ENCODE data around the gene CDC16.
"Not testable (repeated sequence)": the region's sequence is repeated elsewhere in the genome, so short reads cannot be mapped to it uniquely, and the experiment has no call there.

The CDC16 gene, protein sequence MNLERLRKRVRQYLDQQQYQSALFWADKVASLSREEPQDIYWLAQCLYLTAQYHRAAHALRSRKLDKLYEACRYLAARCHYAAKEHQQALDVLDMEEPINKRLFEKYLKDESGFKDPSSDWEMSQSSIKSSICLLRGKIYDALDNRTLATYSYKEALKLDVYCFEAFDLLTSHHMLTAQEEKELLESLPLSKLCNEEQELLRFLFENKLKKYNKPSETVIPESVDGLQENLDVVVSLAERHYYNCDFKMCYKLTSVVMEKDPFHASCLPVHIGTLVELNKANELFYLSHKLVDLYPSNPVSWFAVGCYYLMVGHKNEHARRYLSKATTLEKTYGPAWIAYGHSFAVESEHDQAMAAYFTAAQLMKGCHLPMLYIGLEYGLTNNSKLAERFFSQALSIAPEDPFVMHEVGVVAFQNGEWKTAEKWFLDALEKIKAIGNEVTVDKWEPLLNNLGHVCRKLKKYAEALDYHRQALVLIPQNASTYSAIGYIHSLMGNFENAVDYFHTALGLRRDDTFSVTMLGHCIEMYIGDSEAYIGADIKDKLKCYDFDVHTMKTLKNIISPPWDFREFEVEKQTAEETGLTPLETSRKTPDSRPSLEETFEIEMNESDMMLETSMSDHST

DNA sequence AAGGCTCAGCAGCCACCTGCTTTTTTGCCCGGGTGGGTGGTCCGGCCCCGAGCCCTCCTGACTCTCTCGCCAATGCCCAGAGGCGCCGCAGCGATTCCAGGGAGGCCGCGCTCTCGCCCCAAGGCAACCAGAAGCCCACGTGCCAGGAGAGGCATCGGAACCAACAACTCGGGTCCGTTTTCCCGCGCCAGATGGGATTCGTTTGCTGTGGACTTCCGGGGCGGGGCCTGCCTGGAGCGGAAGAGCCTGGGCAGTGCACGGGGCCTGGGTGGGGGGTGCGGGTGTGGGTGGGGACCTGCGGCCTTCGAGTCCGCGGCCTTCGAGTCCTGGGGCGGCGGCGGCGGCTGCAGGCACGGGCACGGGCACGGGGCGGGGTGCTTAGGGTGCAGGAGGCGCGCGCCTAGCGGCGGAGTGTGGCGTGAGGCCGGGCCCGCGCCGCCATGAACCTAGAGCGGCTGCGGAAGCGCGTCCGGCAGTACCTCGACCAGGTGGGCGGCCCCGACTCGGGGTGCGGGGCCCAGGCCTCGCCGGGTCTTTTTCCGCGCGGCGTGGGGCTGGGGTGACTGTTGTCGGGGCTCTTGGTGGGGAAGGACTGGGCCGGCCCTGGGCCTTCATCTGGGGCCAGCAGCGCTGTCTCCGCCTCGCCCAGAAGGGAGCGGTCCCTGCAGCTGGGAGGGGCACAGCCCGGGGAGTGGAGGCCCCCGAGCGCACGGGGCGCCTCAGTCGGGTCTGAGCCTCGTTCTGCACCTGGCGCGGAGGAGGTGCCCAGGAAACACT lies at the start of gene CDC16:
TSS of gene CDC16 (plus strand) at position 253 of the 777 bp plus-strand sequence. CDS start at position 441, 188 bp downstream.
- DNase-seq (ENCODE audit: low read depth in 1 of 2, low spot score in 1 of 2): peak; percentile 61 to 86

DNA sequence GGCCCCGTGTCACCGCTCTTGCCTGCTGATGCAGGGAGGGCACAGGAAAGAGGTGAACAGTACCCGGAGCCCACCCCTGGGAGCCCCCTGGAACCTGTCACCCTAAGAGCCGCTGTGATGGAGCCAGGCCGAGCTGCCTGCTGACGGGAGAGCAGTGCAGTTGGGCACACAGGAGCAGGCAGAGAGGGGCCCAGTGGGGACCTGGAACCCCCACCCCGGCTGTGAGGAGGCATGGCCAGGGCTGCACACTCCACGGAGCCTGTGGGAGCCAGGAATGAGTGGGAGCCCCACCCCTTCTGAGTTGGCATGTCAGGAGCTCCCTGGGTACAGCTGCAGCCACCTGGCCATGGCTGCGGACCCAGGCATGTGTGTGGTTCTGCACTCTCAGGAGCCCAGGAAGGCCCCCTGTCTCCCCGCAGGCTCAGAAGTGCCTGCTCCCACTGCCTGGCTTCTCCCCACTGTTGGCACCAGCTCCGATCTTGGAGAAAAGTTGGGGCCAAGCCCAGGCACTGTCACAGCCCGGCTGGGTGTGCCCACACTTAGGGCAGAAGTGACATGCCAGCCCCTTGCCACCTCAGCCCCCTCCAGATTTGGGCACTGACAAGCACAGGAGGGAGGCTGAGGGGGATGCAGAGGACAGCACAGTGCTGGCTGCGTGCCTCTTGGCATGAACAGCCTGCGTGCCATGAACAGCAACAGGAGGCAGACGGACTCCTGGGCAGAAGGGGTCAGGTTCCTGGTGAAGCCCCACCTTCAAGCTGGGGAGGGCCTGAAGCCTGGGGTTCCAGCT lies 49.3 kb upstream of the CDC16 start:
- DNase-seq (ENCODE audit: low read depth in 1 of 2, low spot score in 1 of 2): no peak

DNA sequence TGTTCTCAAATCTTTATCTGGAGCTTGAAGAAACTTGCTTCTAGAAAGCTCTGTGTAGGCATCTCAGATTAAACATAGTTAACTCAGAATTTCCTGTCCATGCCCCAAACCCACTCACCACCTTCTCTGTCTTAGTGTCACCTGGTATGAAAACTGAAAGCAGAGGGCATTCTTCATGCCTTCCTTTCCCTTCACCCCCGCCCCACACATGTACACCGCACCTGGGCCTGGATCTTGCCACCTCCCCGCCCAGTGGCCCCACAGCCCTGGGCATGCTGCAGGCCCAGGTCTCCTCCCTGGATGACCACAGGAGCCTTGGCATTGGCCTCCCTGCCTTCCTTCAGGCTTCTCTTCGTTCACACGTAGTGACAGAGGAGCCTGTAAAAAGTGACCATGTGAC lies 39.8 kb upstream of the CDC16 start:
- DNase-seq (ENCODE audit: low read depth in 1 of 2, low spot score in 1 of 2): no peak

DNA sequence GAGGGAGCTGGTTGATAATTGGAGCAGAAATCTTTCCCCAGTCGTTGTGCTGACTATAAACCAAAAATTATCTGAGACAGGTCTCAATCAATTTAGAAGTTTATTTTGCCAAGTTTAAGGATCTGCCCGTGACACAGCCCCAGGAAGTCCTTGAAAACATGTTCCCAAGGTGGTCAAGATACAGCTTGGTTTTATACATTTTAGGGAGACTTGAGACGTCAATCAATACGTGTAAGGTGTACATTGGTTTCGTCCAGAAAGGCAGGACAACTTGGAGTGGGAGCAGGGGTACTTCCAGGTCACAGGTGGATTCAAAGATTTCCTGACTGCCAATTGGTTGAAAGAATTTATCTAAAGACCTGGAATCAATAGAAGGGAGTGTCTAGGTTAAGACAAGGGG lies 38.1 kb upstream of the CDC16 start:
- no peak for DNase-seq (ENCODE audit: low read depth in 1 of 2, low spot score in 1 of 2)

DNA sequence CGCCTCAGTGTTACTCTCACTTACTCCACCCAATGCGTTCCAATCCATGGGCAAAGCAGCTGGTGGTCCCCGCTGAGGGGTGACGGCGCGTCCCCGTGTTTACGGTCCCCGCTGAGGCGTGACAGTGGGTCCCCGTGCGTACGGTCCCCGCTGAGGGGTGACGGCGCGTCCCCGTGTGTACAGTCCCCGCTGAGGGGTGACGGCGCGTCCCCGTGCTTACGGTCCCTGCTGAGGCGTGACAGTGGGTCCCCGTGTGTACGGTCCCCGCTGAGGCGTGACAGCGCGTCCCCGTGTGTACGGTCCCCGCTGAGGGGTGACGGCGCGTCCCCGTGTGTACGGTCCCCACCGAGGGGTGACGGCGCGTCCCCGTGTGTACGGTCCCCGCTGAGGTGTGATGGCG lies 36.1 kb upstream of the CDC16 start:
- no peak for DNase-seq (ENCODE audit: low read depth in 1 of 2, low spot score in 1 of 2)

DNA sequence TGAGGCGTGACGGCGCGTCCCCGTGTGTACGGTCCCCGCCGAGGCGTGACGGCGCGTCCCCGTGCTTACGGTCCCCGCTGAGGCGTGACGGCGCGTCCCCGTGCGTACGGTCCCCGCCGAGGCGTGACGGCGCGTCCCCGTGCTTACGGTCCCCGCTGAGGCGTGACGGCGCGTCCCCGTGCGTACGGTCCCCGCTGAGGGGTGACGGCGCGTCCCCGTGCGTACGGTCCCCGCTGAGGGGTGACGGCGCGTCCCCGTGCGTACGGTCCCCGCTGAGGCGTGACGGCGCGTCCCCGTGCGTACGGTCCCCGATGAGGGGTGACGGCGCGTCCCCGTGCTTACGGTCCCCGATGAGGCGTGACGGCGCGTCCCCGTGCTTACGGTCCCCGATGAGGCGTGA lies 35.2 kb upstream of the CDC16 start:
- DNase-seq (ENCODE audit: low read depth in 1 of 2, low spot score in 1 of 2): not testable (repeated sequence)

DNA sequence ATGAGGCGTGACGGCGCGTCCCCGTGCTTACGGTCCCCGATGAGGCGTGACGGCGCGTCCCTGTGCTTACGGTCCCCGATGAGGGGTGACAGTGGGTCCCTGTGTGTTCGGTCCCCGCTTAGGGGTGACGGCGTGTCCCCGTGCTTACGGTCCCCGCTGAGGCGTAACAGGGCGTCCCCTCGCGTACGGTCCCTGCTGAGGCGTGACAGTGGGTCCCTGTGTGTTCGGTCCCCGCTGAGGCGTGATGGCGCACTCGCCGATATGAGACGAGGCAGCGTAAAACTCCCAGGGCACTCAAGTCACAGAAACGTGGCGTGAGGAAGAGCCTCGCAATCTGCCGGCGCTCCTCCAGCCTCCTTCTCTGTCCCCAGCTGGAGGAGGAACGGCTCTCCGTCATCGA lies 34.7 kb upstream of the CDC16 start:
- DNase-seq (ENCODE audit: low read depth in 1 of 2, low spot score in 1 of 2): no peak

DNA sequence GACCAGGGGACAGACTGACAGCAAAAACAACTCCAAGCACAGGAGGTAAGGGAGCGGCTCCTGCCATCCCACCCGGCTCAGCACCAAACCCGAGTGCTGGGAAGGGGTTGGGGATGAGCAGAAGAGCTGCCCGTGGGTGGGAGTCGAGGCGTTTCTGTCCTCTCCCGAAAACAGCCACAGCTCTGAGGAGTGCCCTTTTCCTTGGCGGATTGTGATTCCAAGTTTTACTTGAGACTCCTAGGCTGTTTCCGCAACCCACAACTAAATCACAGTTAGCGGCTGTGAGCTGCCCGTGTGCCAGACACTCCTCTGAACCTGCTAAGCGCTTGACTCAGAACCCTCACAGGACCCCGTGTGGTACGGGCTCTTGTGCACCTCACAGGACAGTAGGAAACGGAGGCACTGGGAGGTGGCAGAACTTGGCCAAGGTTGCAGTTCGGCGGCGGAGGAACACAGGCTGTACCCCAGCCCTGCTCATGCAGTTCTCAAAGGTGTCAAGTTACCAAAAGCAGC lies 34.2 kb upstream of the CDC16 start:
- no peak for DNase-seq (ENCODE audit: low read depth in 1 of 2, low spot score in 1 of 2)

DNA sequence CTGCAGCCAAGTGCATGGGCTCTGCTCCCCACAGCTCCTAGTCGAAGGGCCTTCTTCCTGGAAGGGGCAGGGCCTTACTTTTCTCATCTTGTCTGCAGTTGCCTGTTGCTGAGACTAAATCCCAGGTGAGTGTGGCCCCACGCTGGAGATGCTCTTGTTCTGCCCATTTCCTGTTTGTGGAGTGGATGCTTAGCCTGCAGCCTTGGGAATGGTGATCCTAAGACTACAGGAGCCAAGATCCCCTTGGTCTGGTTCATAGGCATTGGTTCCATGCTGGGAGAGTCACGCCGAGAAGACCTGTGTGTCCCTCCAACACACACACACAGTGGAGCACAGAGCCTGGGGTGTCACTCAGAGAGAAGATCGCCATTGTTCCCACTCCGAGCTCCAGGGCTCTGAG lies 32.1 kb upstream of the CDC16 start:
- no peak for DNase-seq (ENCODE audit: low read depth in 1 of 2, low spot score in 1 of 2)

DNA sequence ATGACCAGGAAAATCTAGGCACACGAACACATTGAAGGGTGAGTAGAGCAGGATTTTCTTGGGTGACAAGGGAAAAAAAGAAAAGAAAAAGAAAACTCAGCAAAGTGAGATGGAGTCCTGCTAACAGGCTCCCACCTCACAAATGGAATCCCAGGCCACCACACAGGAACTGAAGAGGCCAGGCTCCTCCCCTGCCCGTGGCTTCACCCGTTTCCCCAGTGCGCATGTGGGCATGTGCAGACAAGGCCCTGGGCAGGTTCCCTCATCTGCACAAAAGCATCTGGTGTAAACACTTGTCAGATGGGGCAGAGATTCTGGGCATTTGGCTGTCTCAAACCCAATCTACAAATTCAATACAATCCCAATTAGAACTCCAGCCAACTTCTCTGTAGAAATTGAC lies 31.2 kb upstream of the CDC16 start:
- DNase-seq (ENCODE audit: low read depth in 1 of 2, low spot score in 1 of 2): no peak

DNA sequence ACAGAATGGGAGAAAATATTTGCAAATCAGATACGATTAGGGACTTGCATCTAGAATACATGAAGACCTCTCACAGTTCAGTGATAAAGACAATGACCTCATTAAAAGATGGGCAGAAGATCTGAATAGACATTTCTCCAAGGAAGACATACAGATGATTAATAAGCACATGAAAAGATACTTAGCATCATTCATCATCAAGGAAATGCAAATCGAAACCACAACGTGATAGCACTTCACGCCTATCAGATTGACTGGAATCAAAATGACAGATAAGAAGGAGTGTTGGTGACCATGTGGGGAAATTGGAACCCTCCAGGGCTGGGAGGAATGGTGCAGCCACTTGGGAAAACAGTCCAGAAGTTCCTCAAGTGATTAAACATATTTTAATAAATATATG lies 29.8 kb upstream of the CDC16 start:
- no peak for DNase-seq (ENCODE audit: low read depth in 1 of 2, low spot score in 1 of 2)

DNA sequence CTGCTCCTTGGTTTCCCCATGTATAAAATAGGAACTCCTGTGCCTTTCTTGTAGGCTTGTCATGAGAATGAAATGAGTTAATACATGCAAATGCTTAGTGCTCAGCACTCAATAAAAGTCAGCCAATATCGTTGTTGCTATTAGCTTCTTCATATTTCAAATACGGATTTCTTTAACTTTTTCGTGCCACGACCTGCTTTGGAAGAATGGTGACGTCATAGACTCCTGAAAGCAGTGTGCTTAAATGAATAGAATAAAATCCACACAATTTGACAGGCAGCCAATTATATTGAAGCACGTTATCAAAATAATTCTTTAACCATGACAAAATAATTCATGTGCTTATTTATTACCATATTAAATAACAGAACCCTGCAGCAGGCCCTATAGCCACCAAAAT lies 26.6 kb upstream of the CDC16 start:
- no peak for DNase-seq (ENCODE audit: low read depth in 1 of 2, low spot score in 1 of 2)

DNA sequence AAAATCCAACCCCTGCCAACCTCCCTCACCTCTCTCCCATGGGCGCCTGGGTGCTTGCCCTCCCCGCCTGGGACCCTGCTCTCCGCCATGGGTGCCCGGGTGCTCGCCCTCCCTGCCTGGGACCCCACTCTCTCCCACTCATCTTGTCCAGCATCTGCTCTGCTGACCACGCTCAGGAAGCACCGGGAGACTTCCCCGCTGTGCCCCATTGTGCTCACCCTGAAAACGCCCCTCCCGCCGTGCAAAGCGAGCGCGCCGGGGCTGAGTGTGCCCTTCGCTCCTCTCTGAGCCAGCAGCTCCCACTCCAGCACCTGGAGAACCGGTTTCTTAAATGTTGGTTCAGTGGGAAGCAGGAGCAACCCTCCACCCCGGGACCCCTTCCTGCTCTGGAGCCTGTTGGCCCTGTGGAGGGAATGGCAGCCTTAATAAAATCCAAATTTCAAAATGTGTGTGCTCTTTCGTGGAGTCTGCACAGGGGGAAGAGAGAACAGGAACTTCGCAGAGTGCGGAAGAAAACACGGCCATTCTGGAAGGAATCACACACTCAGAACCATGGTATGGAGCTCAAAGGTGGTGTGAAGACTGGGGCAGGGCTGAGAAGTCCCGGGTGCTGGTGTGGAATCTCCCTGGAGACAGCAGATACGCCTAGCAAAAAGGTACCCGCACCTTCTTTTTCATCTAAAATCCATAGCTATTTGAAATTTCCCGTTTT lies 23.1 kb upstream of the CDC16 start:
- DNase-seq (ENCODE audit: low read depth in 1 of 2, low spot score in 1 of 2): no peak

DNA sequence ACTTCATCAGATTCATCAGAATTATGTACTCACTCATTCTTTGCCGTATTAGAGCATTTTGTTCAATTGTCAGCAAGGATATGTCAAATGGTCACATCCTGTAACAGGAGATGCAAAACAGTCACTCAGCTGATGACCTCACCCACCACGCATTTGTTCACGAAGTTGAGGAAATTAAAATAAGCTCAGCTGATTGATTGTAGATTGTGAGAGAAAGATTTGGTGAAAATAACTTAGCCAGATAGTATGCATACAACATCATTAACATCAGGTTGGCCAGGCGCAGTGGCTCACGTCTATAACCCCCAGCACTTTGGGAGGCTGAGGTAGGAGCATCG lies 22.6 kb upstream of the CDC16 start:
- no peak for DNase-seq (ENCODE audit: low read depth in 1 of 2, low spot score in 1 of 2)

DNA sequence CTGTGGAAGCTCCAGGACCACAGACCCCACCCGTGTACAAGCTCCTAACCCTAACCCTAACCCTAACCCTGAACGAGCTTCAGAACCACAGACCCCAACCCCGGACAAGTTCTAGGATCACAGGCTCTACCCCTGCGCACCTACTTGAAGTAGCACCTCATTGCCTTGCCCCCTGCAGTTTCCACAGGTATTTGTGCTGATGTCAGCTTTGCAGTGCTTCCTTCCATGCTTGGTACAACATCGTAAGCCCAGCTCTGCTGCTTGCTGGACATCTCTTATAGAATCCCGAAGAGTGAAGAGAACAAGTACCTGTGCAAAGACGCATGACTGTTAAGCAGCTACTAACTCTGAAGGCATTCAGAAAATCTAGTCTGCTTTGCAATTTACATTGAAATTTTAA lies 20.7 kb upstream of the CDC16 start:
- DNase-seq (ENCODE audit: low read depth in 1 of 2, low spot score in 1 of 2): no peak

DNA sequence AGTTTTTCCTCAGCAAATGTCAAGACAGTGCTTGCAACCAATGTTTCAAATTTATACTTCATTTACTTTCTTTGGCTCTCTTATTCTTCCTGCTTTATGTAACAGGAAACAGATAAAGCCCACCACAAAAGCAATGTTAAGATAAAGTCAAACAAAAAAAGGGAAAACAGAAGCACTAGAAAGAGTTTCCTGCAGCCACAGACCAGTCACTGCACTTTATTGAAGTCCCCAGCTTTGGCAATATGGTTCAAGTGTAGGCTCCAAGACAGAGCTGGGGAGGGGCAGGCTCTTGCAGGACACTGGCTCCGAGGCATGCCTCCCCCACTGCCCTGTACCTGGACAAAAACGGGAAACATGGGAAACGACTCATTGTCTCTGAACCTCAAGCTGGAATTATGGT lies 15.3 kb upstream of the CDC16 start:
- DNase-seq (ENCODE audit: low read depth in 1 of 2, low spot score in 1 of 2): no peak

DNA sequence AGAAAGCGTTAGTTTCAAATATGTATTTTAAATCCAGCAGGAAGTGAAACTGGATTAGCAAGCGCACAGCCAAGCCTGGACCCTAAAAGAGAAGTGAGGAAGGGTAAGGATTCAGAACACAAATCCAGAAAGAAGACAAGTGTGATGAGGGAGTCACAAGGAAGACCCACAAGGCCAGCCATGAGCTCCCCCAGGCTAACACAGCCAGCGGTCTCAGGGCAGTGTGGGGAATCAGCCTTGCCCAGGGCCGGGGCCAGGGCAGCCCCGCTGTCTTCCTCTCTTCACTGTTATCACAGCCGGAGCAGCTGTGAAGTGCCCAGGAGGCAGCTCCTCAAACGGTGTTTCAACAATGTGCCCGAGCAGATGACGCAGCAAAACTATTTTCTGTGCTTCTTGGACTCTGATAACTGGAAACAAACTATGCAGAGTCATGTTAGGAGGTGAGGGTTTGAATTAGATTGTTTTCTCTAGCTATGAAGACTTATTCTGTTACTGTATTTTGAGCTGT lies 12.2 kb upstream of the CDC16 start:
- DNase-seq (ENCODE audit: low read depth in 1 of 2, low spot score in 1 of 2): no peak

DNA sequence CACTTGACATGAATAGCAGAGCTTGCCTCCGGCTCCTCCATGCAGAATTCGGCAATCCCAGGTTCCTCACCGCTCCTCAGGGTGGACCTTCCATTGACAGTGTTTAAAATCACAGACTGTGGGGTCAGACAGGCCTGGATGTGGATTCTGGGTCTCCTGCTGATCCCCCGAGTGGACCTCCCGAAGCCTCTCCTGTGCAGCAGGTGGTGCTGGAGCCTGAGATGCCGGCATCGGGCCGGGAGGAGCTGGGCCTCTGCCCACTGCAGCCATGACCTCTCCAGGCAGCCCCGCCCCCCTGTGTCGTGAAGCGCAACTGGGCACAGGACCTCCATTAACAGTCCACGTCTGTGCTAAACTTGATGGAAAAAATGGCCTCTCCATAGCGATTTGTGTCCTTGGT lies 10.5 kb upstream of the CDC16 start:
- no peak for DNase-seq (ENCODE audit: low read depth in 1 of 2, low spot score in 1 of 2)

DNA sequence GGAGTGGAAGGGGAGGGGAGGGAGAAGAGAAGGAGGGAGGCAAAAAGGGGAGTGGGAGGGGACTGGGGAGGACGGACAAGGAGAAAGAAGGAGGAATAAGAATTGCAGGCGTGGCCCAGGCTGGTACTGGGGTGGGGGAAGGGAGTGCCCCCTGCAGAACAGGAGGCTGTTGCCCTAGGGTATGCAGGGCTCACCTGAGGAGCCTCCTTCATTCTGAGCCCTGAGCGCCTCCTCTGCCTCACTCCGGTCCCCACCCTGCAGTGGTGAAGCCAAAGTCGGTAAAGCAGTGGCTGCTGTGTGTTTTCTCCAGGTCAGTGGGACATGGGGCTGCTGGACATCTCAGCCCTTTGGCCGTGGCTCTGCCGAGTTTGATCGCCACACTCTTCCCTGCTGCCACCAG lies 9.1 kb upstream of the CDC16 start:
- DNase-seq (ENCODE audit: low read depth in 1 of 2, low spot score in 1 of 2): no peak

DNA sequence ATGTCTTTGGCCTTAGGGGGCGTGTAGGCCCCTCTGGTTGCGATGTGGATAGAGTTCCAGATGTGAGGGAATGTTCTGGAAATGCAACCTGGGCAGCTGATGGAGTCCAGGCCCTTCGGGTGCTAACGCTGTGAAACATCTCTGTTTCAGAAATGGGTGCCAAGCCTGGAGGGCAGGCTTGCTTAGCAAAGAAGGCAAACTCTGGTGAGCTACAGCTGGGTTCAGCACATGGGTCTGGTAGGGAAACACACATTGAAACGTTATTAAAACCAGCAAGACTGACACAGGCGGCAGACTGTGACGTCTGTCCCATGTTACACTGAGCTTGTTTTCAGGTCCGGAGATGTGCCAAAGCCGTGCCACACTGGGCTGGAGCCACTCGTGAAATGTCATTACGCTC lies 8.6 kb upstream of the CDC16 start:
- DNase-seq (ENCODE audit: low read depth in 1 of 2, low spot score in 1 of 2): no peak

Measured in activated T-helper 1 cell treated with anti-CD3 and anti-CD28 coated beads, Interleukin-2, amount 50 U/mL, for 16 hours (primary cell).